Pancreas (tissue), 10 donors: Measurements from ENCODE around the gene FRYL. TPM values are rescaled to one million over a fixed set of nuclear protein-coding genes. Genes with fewer than 3 reads are reported as not detected.

Source experiments
- ATAC-seq, 4 donors: fragments of 200-7000 bp; cut with Tn5 transposase; one replicate each; pipeline versions ENCODE4 v1.8.0 to v1.9.1; 2020; ENCODE audit warnings: mild to moderate bottlenecking in 4 of 4, moderate library complexity in 4 of 4
- DNase-seq, 6 donors: peaks; one replicate each; pipeline ENCODE4 v3.0.0-alpha.2; 2020
- FAIRE-seq: peaks from 2 replicates; lab custom pipeline; 2012; peaks lifted over from hg19 to GRCh38; lab: Jason Lieb, UNC
- H3K27ac ChIP-seq, 4 donors: fragments of 200-600 bp; sonication (generic); 1 replicate in 3 of 4; 2 replicates in 1 of 4; pipeline versions ENCODE4 v1.5.0 to v1.8.0; 2020
- H3K27me3 ChIP-seq, 4 donors: fragments of 200-600 bp; one replicate each; pipeline ENCODE4 v1.8.0; 2021
- H3K36me3 ChIP-seq, 3 donors: fragments of 200-600 bp; sonication (generic) in 1 of 3; one replicate each; pipeline versions ENCODE4 v1.5.0 to v1.8.0; 2020 to 2021
- H3K4me1 ChIP-seq, 3 donors: fragments of 200-600 bp; one replicate each; pipeline ENCODE4 v1.8.0; 2021
- H3K4me3 ChIP-seq, 4 donors: fragments of 200-600 bp; sonication (generic) in 2 of 4; one replicate each; pipeline versions ENCODE4 v1.5.0 to v1.8.0; 2020 to 2021
- H3K9me3 ChIP-seq, 4 donors: fragments of 200-600 bp; one replicate each; pipeline ENCODE4 v1.8.0; 2021
- WGBS, 2 donors: extraction: QIAGEN DNeasy Blood & Tissue Kit; methylation state at CpG; one replicate each; pipeline ENCODE4 v1.1.7; 2013; 5-methylcytosine and 5-hydroxymethylcytosine counted together
- intact Hi-C, 3 donors: fragments of 100-400 bp; cut with DNase I; formaldehyde crosslinking; loops; one replicate each; pipeline versions ENCODE4 v1.11.1 to v1.14.2; 2022
- polyA plus RNA-seq, 2 donors: library from polyadenylated mRNA; stranded (reverse); fragments of 200-250 nt; gene quantifications; one replicate each; pipeline ENCODE4 v1.2.3, GENCODE V29; 2013
- total RNA-seq, 6 donors: library from RNA; stranded (reverse); fragmentation: NEBNext Ultra II Directional in 4 of 6; extraction: Animal tissue kit (Norgen Biotek cat#: 25700) in 4 of 6; gene quantifications; one replicate each; pipeline versions ENCODE4 v1.2.1 to v1.2.4, GENCODE V29; 2021 to 2023
- TF ChIP-seq, protein P1 (sequence below), 4 donors: fragments of 200-600 bp; sonication (generic) in 3 of 4; IDR thresholded peaks; one replicate each; pipeline versions ENCODE4 v1.5.0 to v1.8.0; 2021; ENCODE audit warnings: antibody characterized with exemption in 4 of 4
- donor health status: healthy with polysubstance abuse.
- donor health status: DM: no; HTN: no; CAD: no; lungs with moderate emphysema.
- donor health status: DM: no; HTN: no; CAD: no.
- donor health status: control.
- donor health status: control.
- donor health status: Bipolar disorder and iron deficiency.
- donor health status: DM: yes; HTN: yes; CAD: no.
- donor health status: DM: no; HTN: no; CAD: no.
- donor health status: DM: no; HTN: no; CAD: no.
- donor health status: DM: yes; HTN: yes; CAD: no.

FRYL gene
- total and polyA plus RNA-seq, 8 donors = 9.1 to 38.7 (median 20.7) TPM

DNA sequence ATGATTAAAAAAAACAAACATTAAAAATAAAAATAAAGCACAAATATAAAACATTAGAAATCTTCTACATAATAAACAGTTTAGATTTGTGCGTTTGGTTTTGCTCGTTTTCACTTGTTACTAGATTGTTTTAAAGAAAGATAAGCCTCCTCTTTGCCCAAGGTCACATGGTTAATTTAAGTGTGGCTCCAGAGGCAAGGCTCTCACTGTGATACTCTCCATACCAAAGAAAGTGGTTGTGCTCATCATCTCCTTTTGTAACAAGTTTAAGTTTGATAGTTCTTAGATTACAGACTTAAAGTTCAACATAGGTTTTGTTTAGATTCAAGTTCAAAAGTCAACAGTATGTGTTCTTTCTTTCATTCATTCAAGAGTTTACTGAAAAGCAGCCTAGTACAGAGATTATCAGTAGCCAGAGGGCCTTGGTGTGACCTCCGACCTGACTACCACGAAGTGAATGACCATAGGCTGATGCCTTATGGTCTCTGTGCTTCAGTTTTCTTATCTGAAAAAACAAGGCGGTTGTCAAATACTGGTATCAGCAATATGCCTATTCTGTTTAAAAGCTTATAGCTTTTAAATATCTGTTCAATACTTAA, 156.8 kb downstream of the FRYL start:
- intact Hi-C loops = no loop called here
- DNase-seq = no peak
- no peak overlapping the region for H3K4me3 ChIP-seq
- no peaks in the 10 kb centered on the region for H3K36me3 ChIP-seq
- H3K27ac ChIP-seq = no peak overlapping the region
- H3K4me1 ChIP-seq = no peaks in the 10 kb centered on the region
- H3K27me3 ChIP-seq = no peaks in the 10 kb centered on the region
- TF ChIP-seq, protein P1, sequence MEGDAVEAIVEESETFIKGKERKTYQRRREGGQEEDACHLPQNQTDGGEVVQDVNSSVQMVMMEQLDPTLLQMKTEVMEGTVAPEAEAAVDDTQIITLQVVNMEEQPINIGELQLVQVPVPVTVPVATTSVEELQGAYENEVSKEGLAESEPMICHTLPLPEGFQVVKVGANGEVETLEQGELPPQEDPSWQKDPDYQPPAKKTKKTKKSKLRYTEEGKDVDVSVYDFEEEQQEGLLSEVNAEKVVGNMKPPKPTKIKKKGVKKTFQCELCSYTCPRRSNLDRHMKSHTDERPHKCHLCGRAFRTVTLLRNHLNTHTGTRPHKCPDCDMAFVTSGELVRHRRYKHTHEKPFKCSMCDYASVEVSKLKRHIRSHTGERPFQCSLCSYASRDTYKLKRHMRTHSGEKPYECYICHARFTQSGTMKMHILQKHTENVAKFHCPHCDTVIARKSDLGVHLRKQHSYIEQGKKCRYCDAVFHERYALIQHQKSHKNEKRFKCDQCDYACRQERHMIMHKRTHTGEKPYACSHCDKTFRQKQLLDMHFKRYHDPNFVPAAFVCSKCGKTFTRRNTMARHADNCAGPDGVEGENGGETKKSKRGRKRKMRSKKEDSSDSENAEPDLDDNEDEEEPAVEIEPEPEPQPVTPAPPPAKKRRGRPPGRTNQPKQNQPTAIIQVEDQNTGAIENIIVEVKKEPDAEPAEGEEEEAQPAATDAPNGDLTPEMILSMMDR (IDR thresholded peaks at IDR 0.05) = no peak
- peak in 2 of 4 donors; percentile 38 to 48 for ATAC-seq
- no peaks in the 10 kb centered on the region for H3K9me3 ChIP-seq
- FAIRE-seq = no peak
- WGBS, 2 donors = 43% methylated on average over 5 of the region's 5 CpGs

DNA sequence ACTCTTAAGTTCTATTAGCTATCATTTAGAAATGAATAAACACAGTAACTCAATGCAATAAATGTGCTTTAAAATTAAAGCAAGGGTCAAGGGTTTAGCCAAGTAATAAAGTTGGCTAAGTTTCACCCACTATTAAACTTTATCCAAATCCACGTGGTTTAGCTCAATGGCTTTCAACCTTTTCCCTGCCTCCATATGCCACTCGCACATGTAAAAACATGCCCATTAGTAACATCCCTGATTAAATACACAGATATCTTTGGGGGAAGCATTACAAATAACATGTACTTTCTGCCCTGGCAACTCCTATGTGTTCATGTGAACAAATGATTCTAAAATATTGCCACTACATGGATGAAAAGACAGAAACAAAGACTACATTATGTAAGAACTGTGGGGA, 159.2 kb downstream of the FRYL start:
- Histone ChIP-seq H3K36me3 (no peaks in the 10 kb centered on the region), H3K27me3 (no peaks in the 10 kb centered on the region), H3K27ac (no peak overlapping the region), H3K4me3 (no peak overlapping the region), H3K4me1 (no peaks in the 10 kb centered on the region), H3K9me3 (no peaks in the 10 kb centered on the region)
- ATAC-seq (no peak), FAIRE-seq (no peak), DNase-seq (no peak)
- TF ChIP-seq, protein P1 (IDR thresholded peaks at IDR 0.05) = no peak
- WGBS, 2 donors = 86 to 93% methylated on average over 2 of the region's 2 CpGs
- intact Hi-C loops = no loop called here

DNA sequence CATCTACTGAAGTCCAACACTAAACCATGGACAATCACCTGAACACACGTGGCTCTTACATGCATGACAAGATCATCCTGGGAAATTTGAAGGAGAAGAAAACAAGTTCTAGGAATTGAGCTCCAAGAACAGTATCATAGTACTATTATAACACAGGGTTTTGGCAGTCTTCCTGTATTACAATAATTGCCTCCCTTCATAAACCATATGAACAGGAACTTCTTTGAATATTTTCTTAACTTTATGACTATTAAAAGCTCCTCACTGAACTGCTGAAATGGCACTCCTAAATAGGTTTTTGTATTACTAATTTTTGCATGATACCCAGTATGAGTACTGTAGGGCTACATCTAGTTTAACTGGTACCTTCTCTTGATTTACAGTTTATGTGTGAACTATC, 160.0 kb downstream of the FRYL start:
- DNase-seq (no peak), ATAC-seq (no peak), FAIRE-seq (no peak)
- no peaks in the 10 kb centered on the region for H3K36me3 ChIP-seq
- intact Hi-C loops = no loop called here
- TF ChIP-seq, protein P1 (IDR thresholded peaks at IDR 0.05) = no peak
- H3K4me3 ChIP-seq = no peak overlapping the region
- 69 to 88% methylated on average over 1 of the region's 1 CpG for WGBS, 2 donors
- H3K27ac ChIP-seq = no peak overlapping the region
- H3K4me1 ChIP-seq = no peaks in the 10 kb centered on the region
- no peaks in the 10 kb centered on the region for H3K27me3 ChIP-seq
- no peaks in the 10 kb centered on the region for H3K9me3 ChIP-seq

DNA sequence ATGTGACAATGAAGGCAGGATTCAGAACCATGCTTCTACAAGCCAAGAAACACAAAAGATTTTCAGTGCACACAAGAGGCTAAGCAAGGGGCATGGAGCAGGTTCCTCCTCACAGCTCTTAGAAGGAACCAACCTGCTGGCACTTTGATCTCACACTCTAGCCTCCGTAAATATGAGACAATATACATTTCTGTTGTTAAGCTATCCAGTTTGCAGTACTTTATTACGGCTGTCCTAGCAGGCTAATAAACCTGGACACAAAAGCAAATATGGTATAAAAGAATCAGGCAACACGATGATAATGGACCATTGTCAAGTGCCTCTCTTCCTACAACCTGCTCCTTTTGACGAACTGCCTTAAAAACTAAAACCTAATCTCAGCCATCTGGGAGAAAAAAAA, 175.6 kb downstream of the FRYL start:
- FAIRE-seq (peak; percentile 41), ATAC-seq (no peak), DNase-seq (no peak)
- intact Hi-C loops = no loop called here
- Histone ChIP-seq H3K27me3 (no peaks in the 10 kb centered on the region), H3K27ac (peak overlapping the region in 1 of 4 donors; percentile 56), H3K4me1 (peaks cover 17 to 35% (median 32%) of the 10 kb centered on the region in 3 donors), H3K36me3 (peaks cover 0 to 4% (median 0%) of the 10 kb centered on the region in 3 donors), H3K9me3 (no peaks in the 10 kb centered on the region), H3K4me3 (no peak overlapping the region)
- WGBS, 2 donors = 67 to 79% methylated on average over 4 of the region's 4 CpGs
- TF ChIP-seq, protein P1 (IDR thresholded peaks at IDR 0.05) = no peak

DNA sequence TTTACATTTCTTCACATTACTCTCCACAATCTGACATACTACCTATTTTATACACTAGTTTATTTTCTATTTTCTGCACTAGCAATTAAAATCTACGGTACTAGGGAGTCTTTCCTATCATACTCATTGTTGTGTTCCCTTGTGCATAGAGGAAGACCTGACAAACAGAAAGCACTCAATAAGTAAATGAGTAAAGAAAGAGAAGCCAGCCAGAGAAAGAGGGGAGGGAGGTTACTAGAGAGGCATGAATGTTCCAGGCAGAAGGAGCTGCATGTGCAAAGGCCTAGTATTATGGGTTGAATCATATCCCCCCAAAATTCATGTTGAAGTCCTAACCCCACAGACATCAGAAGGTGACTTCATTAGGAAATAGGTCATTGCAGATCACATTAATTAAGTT, 176.0 kb downstream of the FRYL start:
- no peak for FAIRE-seq
- WGBS, 2 donors = 92 to 96% methylated on average over 1 of the region's 1 CpG
- intact Hi-C loops = no loop called here
- no peak for DNase-seq
- TF ChIP-seq, protein P1 (IDR thresholded peaks at IDR 0.05) = no peak
- Histone ChIP-seq H3K9me3 (no peaks in the 10 kb centered on the region), H3K36me3 (peaks cover 0 to 4% (median 0%) of the 10 kb centered on the region in 3 donors), H3K27ac (peak overlapping the region in 2 of 4 donors; percentile 56 to 62), H3K4me1 (peaks cover 17 to 35% (median 32%) of the 10 kb centered on the region in 3 donors), H3K27me3 (no peaks in the 10 kb centered on the region), H3K4me3 (no peak overlapping the region)
- no peak for ATAC-seq
